Mesothelial cell of epicardium (in vitro differentiated cells): ENCODE measurements around the gene CPA4. TPM values are rescaled to one million over a fixed set of nuclear protein-coding genes. Genes with fewer than 3 reads are reported as not detected.

Source experiments
- DNase-seq, 2 experiments: peaks; one replicate each; pipeline ENCODE4 v3.0.0; 2021; ENCODE audit warnings: low spot score in 2 of 2; ENCODE audit not compliant: unreplicated experiment in 2 of 2
- H3K27ac Mint-ChIP-seq: 2 replicates; pipeline ENCODE4 v1.8.0; 2021; ENCODE audit warnings: mixed read lengths
- H3K27me3 Mint-ChIP-seq: 2 replicates; pipeline ENCODE4 v1.8.0; 2021; ENCODE audit warnings: low read depth, mixed read lengths
- H3K36me3 Mint-ChIP-seq: 2 replicates; pipeline ENCODE4 v1.8.0; 2021; ENCODE audit warnings: mixed read lengths
- H3K4me1 Mint-ChIP-seq: 2 replicates; pipeline ENCODE4 v1.8.0; 2021; ENCODE audit warnings: mixed read lengths
- H3K4me3 Mint-ChIP-seq: 2 replicates; pipeline ENCODE4 v1.8.0; 2021; ENCODE audit warnings: mild to moderate bottlenecking, moderate library complexity, mixed read lengths
- H3K9me3 Mint-ChIP-seq: 2 replicates; pipeline ENCODE4 v1.8.0; 2021; ENCODE audit warnings: mixed read lengths
- CTCF ChIP-seq: fragments of 200-600 bp; sonication (generic); IDR thresholded peaks from one replicate; pipeline ENCODE4 v1.5.0; 2021; ENCODE audit warnings: antibody characterized with exemption; ENCODE audit not compliant: unreplicated experiment
- total RNA-seq: library from RNA; stranded (reverse); gene quantifications from 3 replicates; pipeline ENCODE4 v1.2.1, GENCODE V29; 2021

The CPA4 gene
- total RNA-seq, 1 donor from 2014 or later: 4.1 TPM

GRCh38 chr7:130268463-130269317, 24.3 kb upstream of the CPA4 start:
- H3K27me3 Mint-ChIP-seq: no peaks in the 10 kb centered on the region
- no peaks in the 10 kb centered on the region for H3K36me3 Mint-ChIP-seq
- no peaks in the 10 kb centered on the region for H3K9me3 Mint-ChIP-seq
- no peak overlapping the region for H3K27ac Mint-ChIP-seq
- DNase-seq: no peak
- TF ChIP-seq CTCF: no peak
- H3K4me3 Mint-ChIP-seq: no peak overlapping the region
- H3K4me1 Mint-ChIP-seq: peaks cover 44% of the 10 kb centered on the region

GRCh38 chr7:130269318-130269694, 23.7 kb upstream of the CPA4 start:
- Mint-ChIP-seq H3K4me1 (peaks cover 44% of the 10 kb centered on the region), H3K36me3 (no peaks in the 10 kb centered on the region), H3K27ac (no peak overlapping the region), H3K9me3 (no peaks in the 10 kb centered on the region), H3K4me3 (no peak overlapping the region), H3K27me3 (no peaks in the 10 kb centered on the region)
- DNase-seq: no peak
- no peak for TF ChIP-seq CTCF

GRCh38 chr7:130270947-130271800, 21.8 kb upstream of the CPA4 start:
- no peaks in the 10 kb centered on the region for H3K36me3 Mint-ChIP-seq
- no peak overlapping the region for H3K4me3 Mint-ChIP-seq
- no peak for TF ChIP-seq CTCF
- DNase-seq: no peak
- H3K27me3 Mint-ChIP-seq: no peaks in the 10 kb centered on the region
- no peaks in the 10 kb centered on the region for H3K9me3 Mint-ChIP-seq
- peaks cover 53% of the 10 kb centered on the region for H3K4me1 Mint-ChIP-seq
- peak overlapping the region; percentile 91 for H3K27ac Mint-ChIP-seq

GRCh38 chr7:130272381-130273080, 20.4 kb upstream of the CPA4 start:
- H3K27ac Mint-ChIP-seq: peak overlapping the region; percentile 91
- no peaks in the 10 kb centered on the region for H3K36me3 Mint-ChIP-seq
- no peak overlapping the region for H3K4me3 Mint-ChIP-seq
- no peak for TF ChIP-seq CTCF
- H3K27me3 Mint-ChIP-seq: no peaks in the 10 kb centered on the region
- peak in 1 of 2 experiments; percentile 43 for DNase-seq
- H3K9me3 Mint-ChIP-seq: no peaks in the 10 kb centered on the region
- peaks cover 66% of the 10 kb centered on the region for H3K4me1 Mint-ChIP-seq

- H3K27me3 Mint-ChIP-seq: no peaks in the 10 kb centered on the region
- H3K36me3 Mint-ChIP-seq: no peaks in the 10 kb centered on the region
- TF ChIP-seq CTCF: no peak
- H3K4me1 Mint-ChIP-seq: peaks cover 74% of the 10 kb centered on the region
- H3K9me3 Mint-ChIP-seq: no peaks in the 10 kb centered on the region
- DNase-seq: peak; percentile 72 to 77
- H3K27ac Mint-ChIP-seq: peak overlapping the region; percentile 91
- peak overlapping the region; percentile 36 for H3K4me3 Mint-ChIP-seq
These were observed 19.7 kb upstream of the CPA4 start for GRCh38 chr7:130273081-130273932.
